ENCODE results near the gene LIN54. TPM values are rescaled to one million over a fixed set of nuclear protein-coding genes. Genes with fewer than 3 reads are reported as not detected.
"Not testable (repeated sequence)": the region's sequence is repeated elsewhere in the genome, so short reads cannot be mapped to it uniquely, and the experiment has no call there.

Gene LIN54
- total RNA-seq, 2 donors from 2014 or later: 14.5 to 18.1 TPM

DNA sequence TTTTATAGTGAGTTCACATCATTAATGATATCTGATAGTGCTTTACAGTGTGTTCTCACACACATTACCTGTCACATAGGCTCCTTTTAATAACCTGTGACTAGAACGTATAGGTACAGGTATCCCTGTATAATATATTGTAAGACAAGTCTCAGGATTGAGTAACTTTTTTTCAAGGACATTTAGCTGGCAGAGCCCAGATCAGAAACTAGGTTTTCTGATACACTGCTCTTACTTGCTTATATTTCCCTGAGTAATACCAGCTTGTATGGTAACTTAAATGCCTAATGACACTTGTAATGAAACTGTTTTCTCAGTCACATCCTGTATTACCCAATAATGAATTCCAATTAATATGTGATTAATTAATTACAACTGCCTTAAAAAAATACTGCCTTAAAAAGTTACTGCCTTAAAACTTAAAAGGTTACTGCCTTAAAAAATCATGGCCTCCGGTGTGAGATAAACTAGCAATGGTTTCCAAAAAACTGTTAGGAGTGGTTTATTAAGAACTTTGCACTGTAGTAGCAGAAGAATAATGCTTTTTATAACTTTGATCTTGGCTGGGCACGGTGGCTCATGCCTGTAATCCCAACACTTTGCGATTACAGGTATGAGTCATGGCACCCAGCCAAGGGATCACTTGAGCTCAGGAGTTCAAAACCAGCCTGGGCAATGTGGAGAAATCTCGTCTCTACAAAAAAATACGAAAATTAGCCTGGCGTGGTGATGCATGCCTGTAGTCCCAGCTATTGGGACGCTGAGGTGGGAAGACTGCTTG is 36.3 kb upstream of the LIN54 start:
- no peaks in the 10 kb centered on the region for H3K27me3 Mint-ChIP-seq (ENCODE audit: insufficient read depth)
- Histone ChIP-seq H3K36me3 (ENCODE audit: control insufficient read depth, insufficient read depth, low read length) (peaks cover 24% of the 10 kb centered on the region), H3K4me3 (ENCODE audit: low read length) (no peak overlapping the region), H3K27me3 (ENCODE audit: control insufficient read depth, insufficient read depth, low read length, poor library complexity, severe bottlenecking) (no peaks in the 10 kb centered on the region), H3K4me1 (ENCODE audit: control insufficient read depth, insufficient read depth, low read length) (no peaks in the 10 kb centered on the region), H3K9me3 (ENCODE audit: control insufficient read depth, low read length) (no peaks in the 10 kb centered on the region), H3K27ac (ENCODE audit: low read depth, low read length) (no peak overlapping the region), H3K9ac (ENCODE audit: extremely low read depth, low read length, poor library complexity, severe bottlenecking) (no peak overlapping the region)
- H3K4me3 Mint-ChIP-seq: no peak overlapping the region
- WGBS, 2 experiments (ENCODE audit: insufficient coverage in 1 of 2, insufficient read length in 1 of 2): 95% methylated on average over 6 to 8 of the region's 8 CpGs
- H3K4me1 Mint-ChIP-seq: peaks cover 3% of the 10 kb centered on the region
- no peak overlapping the region for H3K27ac Mint-ChIP-seq
- DNase-seq: no peak
- peaks cover 24% of the 10 kb centered on the region for H3K36me3 Mint-ChIP-seq (ENCODE audit: low read depth)
- H3K9me3 Mint-ChIP-seq: no peaks in the 10 kb centered on the region
- no peak for TF ChIP-seq CTCF (conservative IDR thresholded peaks at IDR 0.05)

GRCh38 chr4:83043801-83044407 is 33.3 kb upstream of the LIN54 start:
- Mint-ChIP-seq H3K4me1 (peaks cover 9% of the 10 kb centered on the region), H3K27me3 (ENCODE audit: insufficient read depth) (no peaks in the 10 kb centered on the region), H3K36me3 (ENCODE audit: low read depth) (peaks cover 5% of the 10 kb centered on the region), H3K4me3 (no peak overlapping the region), H3K27ac (no peak overlapping the region), H3K9me3 (no peaks in the 10 kb centered on the region)
- TF ChIP-seq CTCF (conservative IDR thresholded peaks at IDR 0.05): no peak
- H3K4me3 ChIP-seq (ENCODE audit: low read length): no peak overlapping the region
- no peak overlapping the region for H3K9ac ChIP-seq (ENCODE audit: extremely low read depth, low read length, poor library complexity, severe bottlenecking)
- H3K9me3 ChIP-seq (ENCODE audit: control insufficient read depth, low read length): no peaks in the 10 kb centered on the region
- no peaks in the 10 kb centered on the region for H3K4me1 ChIP-seq (ENCODE audit: control insufficient read depth, insufficient read depth, low read length)
- H3K27ac ChIP-seq (ENCODE audit: low read depth, low read length): no peak overlapping the region
- no peaks in the 10 kb centered on the region for H3K27me3 ChIP-seq (ENCODE audit: control insufficient read depth, insufficient read depth, low read length, poor library complexity, severe bottlenecking)
- no peak for DNase-seq
- 93 to 96% methylated on average over 8 to 13 of the region's 14 CpGs for WGBS, 2 experiments (ENCODE audit: insufficient coverage in 1 of 2, insufficient read length in 1 of 2)
- peaks cover 16% of the 10 kb centered on the region for H3K36me3 ChIP-seq (ENCODE audit: control insufficient read depth, insufficient read depth, low read length)

DNA sequence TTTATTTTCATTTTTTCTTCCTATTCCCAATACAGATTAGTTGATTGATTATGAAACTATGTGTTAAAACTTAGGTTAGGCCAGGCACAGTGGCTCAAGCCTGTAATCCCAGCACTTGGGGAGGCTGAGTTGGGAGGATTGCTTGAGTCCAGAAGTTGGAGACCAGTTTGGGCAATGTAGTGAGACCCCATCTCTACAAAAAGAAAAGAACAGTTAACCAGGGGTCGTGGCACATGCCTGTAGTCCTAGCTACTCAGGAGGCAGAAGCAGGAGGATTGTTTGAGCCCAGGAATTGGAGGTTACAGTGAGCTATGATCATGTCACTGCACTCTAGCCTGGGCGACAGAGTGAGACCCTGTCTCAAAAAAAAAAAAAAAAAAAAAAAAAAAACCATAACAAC is 32.5 kb upstream of the LIN54 start:
- H3K9me3 Mint-ChIP-seq; H3K9me3 ChIP-seq (ENCODE audit: control insufficient read depth, low read length); H3K27ac ChIP-seq (ENCODE audit: low read depth, low read length); H3K4me3 Mint-ChIP-seq; H3K27ac Mint-ChIP-seq; H3K36me3 Mint-ChIP-seq (ENCODE audit: low read depth); H3K4me1 Mint-ChIP-seq; H3K27me3 Mint-ChIP-seq (ENCODE audit: insufficient read depth); H3K4me1 ChIP-seq (ENCODE audit: control insufficient read depth, insufficient read depth, low read length); H3K9ac ChIP-seq (ENCODE audit: extremely low read depth, low read length, poor library complexity, severe bottlenecking); H3K27me3 ChIP-seq (ENCODE audit: control insufficient read depth, insufficient read depth, low read length, poor library complexity, severe bottlenecking); H3K4me3 ChIP-seq (ENCODE audit: low read length); DNase-seq: not testable (repeated sequence)
- WGBS, 2 experiments (ENCODE audit: insufficient coverage in 1 of 2, insufficient read length in 1 of 2): 79 to 83% methylated on average over 1 of the region's 2 CpGs
- H3K36me3 ChIP-seq (ENCODE audit: control insufficient read depth, insufficient read depth, low read length): peaks cover 16% of the 10 kb centered on the region

Measured in endodermal cell (in vitro differentiated cells).